GM04504 (cell line): ENCODE results near the gene TBXA2R.
"Not testable (repeated sequence)": the region's sequence is repeated elsewhere in the genome, so short reads cannot be mapped to it uniquely, and the experiment has no call there.

ENCODE experiments used
- DNase-seq: peaks from one replicate; pipeline ENCODE4 v3.0.0-alpha.2; 2012; ENCODE audit warnings: low read depth

Gene TBXA2R

DNA sequence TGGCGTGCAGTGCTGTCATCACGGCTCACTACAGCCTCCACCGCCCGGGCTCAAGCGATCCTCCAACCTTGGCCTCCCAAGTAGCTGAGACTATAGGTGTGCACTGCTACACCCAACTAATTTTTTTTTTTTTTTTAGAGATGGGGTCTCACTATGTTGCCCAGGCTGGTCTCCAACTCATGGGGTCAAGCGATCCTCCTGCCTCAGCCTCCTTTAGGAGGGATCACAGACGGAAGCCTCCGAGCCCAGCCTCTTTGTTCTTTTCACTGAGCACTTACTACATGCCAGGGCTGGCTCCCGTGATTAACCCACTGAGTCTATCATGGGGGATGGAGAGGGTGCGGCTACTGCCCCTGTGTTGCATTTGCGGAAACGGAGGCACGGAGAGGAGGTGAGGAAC, 32.8 kb upstream of the TBXA2R start:
- no peak for DNase-seq

DNA sequence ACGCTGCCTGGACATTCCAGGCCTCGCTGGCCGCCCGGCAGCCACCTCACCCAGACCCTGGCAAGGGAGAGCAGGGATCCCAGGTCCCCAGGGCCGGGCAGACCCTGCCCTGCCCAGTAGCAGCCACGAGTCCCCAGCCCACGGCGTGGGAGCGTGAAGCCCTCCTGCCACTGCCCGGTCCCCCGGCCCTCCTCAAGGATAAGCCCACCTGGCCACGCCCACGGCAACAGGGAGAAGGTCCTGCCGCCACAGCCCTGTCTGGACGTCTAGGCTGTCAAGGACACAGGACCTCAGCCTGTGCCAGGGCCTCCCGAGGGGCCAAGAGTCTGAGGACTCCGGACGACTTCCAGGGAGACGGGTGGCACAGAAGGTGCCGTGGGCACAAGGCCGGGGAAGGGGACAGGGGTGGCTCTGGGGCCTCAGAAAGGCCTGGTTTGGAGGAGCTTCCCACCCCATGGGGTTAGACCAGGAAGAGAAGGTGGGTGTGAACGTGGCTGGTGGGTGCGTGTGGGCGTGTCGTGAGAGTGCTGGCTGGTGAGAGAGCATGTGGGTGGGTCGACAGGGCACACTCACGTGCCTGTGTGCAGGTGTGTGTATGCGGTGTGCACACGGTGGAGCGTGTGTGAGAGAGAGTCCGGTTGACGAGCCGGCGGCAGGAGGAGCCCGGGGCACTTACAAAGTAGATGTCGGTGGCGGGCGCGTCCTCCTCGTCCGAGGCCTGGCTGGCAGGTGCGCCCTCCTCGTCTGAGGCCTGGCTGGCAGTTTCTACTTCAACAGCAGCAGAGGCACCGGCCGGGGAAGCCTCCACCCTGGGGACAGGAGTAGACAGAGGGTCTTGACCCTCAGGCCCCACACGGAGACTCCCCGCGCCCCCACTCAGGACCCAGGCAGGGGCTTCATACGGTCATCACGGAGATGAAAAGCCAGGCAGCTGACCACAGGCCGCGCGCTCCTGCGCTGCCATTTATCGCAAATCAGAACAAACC, 31.8 kb upstream of the TBXA2R start:
- no peak for DNase-seq

DNA sequence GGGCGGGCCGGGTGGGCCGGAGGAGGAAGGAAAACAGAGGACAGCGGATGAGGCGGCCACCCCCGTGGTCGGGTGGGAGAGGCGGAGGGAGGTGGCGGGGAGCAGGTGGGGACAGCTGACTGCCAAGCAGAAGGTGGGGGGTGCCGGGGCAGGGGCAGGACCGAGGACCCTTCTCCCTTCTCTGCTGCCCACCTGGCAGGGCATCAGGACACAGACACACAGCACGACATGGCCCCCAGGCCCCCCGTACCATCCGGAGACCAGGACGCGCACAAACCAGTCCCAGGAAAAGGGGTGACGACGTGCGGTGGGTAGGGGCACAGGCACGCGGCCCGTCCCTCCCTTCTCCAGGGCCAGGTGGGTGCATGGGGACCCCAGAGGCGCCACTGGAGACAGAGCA, 30.9 kb upstream of the TBXA2R start:
- no peak for DNase-seq

DNA sequence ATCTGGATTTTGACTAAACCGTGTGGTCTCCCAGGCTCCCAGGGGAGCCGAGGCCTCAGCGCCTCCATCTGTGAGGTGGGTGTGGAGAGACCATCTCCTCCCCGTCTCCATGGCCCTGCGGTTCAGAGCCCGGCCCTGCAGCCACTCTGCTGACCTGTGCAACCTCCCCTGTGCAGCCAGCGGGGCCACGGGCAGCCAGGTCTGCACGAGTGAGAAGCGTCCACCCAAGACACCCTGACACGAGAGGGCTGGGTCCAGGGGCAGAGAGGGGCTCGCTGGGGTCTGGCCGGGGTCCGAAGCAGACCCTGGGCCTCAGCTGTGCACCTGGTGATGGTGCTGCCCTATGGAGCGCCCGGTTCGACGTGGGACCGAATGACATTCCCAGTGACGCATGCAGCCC, 30.3 kb upstream of the TBXA2R start:
- DNase-seq, result no peak

DNA sequence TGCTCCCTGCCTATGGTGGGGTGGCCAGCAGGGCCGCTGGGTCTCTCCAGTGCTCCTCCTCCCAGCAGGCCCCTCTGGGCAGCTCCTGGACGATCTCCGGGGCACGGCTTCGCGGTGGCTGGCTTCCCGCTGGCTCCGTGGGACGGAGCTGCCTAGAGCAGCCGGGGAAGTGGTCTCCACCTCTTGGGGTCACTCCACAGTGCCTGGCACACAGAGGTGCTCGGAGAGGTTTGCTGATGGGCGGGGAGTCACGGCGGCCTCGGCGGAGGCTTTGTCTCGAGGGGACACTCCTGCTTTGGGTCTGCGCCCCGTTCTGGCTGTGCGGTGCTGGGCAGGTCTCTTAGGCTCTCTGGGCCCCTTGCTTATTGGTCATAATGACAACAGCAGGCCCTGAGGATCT, 29.8 kb upstream of the TBXA2R start:
- DNase-seq, result no peak

DNA sequence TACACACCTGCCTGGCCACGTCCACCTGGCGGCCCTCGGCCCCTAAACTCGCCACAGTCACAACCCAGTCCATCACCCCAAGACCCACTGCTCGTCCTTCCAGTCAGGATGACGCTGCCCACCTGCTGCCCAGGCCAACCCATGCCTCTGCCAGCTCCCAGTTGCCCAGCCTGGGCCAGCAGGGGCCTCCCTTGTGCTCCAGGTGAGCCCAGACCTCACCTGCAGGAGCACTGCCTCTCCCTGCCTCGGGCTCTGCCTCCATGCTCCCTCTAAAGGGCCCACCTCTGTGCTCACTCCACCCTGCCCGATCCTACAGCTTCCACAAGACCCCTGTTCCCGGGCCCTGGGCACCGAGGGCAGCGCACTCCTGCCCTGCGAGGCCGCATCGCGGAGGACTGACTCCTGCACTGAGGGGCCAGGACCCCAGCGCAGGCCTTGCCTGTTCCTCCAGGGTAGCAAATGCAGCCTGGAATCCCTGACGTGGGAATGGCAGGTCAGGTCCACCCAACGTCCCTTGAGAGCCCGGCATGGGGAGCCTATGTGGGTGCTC, 27.9 kb upstream of the TBXA2R start:
- no peak for DNase-seq

DNA sequence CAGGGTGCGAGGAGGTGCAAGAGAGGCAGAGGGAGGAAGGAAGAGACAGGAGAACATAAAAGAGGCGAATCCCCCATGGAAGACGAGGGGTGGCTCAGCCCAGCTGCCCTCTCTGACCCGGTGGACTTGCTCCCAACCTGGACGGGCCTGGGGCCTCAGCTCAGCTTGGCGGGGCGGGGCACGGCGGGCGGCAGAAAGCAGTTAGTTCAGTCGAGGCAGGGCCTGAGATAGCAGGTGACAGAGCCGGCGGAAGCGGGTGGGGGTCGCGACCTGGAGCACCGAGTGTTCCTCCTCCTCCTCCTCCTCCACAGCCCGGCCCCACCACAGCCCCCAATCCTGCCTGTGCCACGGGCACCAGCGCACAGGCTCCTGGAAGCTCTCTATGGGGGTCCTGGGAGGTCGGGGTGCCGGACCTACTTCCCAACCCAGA, 26.9 kb upstream of the TBXA2R start:
- DNase-seq, result no peak

DNA sequence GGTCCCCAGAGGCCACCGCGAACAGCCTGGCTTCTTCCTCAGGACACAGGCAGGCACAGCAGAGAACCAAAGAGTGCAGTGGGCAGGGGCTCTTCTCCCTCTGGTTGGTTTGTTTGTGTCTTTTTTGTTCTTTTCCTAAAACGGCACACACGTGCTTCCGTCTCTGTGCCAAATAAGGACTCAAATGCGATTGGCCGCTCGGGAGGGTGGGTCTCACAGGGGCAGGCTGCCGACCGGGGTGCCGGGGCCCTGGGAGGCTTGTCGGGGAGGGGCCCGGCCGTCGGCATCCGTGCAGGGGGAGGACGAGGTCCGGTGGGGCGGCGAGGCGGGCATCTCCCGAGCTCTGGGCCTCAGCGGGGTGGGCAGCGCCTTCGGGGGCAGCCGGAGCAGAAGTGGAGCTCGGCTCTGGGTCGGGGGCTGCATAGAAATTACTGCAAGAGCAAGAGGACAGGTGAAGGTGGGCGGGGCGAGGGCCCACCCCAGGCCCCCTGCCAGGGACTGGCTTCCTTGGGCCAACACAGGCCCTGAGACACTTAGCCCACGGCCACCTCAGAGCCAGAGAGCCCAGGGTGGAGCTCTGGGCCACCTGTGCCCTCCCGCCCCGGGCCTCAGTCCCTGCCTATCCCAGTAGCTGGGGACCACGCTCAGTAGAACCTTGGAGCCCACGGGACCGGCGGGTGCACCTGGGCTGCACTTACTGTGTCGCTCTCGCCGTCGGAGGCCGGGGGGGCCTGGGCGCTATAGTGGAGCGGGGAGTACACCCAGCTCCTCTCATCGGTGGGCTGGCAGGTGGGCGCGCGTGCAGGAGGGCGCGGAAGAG, 26.3 kb upstream of the TBXA2R start:
- DNase-seq, result no peak

DNA sequence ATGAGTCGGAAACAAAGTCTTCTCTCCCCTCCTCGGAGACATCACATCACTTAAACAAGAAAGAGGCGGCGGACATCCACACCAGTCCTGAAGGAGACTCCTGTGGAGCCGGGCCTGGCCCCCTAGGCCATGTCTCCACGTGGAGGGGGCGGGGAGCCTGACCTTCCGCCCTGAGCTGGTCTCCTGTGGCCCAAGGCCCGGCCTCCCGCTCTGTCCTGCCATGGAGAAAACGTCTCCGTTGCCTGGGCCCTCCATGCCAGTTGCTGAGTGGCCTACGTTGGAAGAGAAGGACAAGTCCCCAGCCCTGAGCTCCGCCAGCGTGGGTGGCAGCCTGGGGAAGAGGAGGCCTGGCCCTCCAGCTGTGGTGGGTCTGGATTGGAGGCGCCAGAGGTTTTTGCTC, 25.4 kb upstream of the TBXA2R start:
- DNase-seq, result no peak

DNA sequence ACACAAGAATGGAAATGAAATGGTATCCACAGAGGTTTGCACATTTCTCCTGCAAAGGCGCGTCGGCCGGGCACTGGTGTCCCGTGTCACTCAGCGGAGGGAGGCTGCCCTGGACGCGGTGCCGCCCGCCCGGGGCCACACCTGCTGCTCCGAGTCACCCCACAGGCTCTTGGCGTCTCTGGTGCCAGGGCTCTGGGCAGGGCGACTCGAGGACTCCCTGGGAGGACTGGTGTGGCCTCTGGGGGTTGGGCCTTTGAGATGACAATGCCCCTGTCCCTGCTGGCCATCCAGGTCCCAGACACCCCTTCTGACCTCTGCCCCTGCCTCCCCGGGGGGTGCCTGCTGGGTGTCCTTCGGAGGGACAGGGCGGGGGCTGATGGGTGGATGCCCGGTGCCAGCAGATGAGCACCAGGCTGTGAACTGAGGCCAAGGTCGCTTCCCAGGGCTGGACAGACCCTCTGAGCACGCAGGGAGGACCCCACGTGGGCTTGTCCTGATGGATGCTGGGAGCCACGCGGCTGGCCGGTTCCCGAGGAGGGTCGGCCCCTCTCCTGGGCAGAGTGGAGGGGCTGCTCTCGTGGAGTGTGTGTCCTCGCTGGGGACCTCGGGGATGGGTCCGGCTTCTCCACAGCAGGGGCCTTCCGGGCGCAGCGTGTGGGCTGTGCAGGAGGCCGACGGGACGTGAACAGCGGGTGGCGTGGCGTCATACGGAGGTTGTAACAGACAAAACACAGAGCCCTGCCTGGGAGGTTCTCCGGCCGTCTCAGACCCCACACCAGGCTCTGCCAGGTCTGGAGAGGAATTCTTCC, 24.6 kb upstream of the TBXA2R start:
- DNase-seq, result no peak

DNA sequence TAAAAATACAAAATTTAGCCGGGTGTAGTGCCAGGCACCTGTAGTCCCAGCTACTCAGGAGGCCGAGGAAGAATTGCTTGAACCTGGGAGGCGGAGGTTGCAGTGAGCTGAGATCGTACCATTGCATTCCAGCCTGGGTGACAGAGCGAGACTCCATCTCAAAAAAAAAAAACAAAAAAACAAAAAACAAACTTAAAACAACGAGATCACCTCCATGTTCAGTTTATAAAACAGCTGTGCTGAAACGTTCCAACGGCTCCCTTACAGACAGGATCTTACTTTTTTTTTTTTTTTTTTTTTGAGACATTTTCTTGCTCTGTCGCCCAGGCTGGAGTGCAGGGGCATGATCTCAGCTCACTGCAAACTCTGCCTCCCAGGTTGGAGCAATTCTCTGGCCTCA, 22.1 kb upstream of the TBXA2R start:
- DNase-seq, result not testable (repeated sequence)

DNA sequence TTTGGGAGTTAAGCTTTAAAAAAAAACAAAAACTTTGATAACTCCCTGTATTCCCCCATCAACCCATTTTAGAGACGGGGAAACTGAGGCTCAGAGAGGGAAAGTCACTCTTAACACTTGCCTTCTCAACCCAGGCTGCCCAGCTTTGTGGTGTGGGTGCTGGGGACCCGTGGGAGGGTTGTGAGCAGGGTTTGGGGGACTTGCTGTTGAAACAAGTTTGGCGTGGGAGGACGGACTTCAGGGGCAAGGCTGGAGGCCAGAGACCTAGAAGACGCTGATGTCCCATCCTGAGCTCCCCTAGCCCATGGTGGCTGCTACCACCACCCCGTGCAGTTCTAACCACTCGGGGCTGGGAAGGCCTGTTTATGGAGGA, 20.7 kb upstream of the TBXA2R start:
- DNase-seq, result no peak

DNA sequence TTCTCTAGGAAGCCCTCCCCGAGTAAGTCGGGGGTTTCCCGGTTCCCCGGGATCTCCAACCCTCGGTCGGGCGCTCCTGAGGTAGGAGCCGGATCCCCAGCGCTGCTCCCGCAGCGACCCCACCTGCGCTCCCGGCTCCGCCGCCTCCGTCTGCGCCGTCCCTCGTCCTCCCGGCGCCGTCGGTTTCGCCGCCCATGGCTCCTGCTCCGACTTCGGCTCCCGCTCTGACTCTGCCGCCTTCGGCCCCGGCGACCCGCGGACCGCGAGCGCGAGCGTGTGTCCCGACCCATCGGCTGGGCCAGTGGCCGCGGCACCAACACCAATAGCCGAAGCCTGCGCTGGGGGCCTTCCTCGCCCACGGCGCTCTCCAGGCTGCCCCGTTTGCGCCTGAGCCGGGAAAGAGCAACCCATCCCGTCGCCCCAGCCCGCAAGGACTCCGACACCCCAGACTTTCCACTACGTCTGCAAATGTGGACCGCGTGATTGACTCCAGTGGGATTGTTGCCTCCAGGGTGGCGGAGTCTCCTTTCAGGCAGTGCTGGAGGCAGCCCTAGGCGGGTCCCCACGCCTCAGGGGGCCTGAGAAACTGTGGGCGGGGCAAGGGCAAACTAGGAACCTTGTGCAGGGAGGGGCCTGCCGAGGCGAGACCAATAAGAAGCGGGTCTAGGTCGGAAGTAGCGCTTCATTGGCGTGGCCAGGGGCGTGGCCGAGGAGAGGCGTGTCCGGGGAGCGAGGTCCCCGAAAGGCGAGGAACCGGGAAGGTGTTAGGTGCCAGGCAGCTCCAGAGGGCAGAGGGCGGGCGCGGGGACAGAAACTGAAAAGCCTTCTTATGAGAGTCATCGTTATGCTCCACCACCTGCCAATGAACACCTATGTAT, 20.0 kb upstream of the TBXA2R start, which contains the start of gene CACTIN:
CACTIN (minus strand) TSS at position 318 of the 878 bp plus-strand sequence; CDS start at position 290, 28 bp downstream.
- peak; percentile 95 for DNase-seq

DNA sequence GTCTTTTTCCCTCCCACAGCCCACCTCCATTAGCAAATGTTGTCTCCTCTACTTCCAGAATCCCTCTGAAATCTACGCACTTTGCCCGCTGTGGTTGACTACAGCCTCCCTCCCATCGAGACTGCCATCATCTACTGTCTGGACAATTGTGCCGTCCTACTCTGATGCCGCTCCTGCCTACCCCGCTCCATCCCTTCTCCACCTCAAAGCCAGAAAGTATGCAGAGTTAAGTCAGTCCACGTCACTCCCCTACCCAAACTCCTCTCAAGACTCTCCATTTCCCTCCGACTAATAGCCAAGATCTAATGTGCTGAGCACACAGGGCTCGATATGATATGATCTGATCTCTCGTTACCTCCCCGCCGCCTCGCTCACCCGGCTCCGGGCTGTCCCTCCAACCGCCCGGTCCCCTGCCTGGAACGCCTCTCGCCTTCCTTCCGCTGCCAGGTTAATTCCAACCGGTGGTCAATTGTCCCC, 19.4 kb upstream of the TBXA2R start:
- no peak for DNase-seq

DNA sequence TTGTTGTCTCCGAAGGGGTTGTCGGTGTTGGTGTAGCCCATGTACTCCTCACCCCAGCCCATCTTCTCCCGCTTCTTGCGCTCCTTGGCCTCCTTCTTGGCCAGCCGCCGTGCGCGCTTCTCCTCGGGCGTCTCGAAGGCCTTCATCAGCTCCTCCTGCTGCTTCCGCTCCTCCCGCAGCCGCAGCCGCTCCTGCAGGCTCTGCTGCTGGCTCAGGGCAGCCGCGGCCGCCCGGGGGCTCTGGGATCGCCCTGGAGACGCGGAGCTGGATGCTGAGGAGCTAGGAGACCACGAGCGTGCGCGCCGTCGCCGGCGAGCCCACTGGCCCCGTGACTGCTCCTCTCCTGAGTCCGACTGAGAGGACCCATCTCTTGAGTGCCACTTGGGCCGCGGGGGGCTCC, 17.0 kb upstream of the TBXA2R start:
- no peak for DNase-seq

DNA sequence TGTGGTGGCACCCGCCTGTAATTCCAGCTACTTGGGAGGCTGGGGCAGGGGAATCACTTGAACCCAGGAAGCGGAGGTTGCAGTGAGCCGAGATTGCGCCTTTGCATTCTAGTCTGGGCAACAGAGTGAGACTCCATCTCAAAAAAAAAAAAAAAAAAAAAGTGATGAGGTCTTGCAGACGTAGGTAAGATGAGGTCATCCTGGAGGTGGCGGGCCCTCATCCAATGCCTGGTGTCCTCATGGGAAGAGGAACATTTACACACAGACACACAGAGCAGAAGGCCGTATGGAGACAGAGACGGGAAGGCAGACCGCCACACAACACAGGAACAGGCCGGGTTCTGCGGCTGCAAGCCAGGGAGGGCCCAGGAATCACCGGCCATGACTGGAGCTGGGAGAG, 15.5 kb upstream of the TBXA2R start:
- DNase-seq, result no peak

DNA sequence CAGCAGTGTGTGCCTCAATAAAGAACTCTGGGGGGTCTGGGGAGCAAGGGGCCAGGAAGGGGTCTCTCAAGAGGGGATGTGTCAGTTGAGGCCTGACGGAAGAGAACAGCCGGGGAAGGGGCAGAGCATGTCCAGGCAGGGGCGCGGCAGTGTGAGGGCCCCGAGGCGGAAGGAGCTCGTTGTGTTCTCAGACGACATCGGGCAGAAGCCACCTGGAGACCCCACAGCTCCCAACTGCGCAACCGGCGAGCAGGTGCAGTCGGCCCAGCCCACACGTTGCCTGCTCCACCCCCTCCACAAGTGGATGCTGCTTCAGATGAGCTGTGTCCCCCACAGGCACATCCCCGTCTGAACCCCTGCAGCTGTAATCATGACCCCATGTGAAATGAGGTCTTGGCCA, 15.0 kb upstream of the TBXA2R start:
- no peak for DNase-seq

DNA sequence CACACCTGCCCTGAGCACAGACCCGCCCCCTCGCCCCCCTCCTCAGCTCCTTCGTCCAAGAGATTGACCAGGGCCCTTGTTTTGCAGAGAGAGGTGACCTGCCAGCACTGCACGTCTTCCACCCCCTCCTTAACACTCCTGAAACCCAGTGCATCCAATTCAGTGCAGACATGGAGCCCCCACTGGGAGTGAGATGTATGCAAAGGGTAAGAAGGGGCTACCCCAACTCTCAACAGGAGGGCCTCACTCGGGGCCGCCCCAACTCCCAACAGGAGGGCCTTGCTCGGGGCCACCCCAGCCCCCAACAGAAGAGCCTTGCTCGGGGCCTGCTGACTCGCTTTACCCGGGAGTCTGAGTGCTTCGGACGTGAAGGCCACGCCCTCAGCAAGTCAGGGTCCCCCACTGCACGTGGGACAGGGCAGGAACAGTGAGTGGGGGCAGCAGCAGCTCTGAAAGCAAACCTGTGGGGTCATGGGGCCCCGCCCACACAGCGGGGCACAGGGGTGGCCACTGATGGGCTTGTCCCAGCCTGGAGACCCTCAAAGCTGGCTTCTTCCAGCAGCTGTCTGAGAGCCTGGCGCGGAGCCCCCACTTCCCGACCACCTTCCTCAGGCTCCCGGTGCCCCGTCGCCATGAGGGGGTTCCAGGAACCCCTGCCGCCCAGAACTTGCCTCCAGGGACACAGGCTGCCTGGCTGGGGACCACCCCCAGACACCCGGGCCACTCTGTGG, 14.3 kb upstream of the TBXA2R start:
- no peak for DNase-seq

DNA sequence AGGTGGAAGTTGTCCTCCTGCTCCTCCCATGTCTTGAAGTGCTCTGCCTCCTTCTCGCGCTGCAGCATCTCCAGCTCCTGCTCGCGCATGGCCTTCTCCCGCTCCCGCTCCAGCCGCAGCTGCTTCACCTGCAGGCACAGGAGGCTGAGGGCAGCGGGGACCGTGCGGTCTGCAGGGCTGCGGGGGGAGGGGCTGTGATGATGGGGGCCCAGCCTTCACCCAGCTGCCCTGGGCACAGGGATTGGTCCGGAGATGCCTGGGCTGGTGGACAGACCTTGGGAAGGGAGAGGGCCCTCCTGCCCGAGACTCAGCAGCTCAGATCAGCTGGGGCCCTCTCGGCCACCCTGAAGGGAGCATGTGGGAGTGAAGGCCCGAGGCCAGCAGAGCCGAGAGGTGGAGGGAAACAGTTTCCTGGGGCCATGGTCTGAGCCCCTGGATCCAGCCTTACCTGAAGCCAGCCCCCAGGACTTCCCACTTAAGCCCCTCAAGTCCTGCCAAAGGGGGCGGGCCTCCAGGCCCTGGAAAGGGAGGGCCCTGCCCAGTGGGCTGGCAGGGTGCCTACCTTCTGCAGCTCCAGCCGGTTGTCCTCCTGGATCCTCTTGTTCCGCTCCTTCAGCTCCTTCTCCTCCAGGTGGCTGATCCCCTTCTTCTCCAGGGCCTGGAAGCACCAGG, 13.6 kb upstream of the TBXA2R start:
- DNase-seq, result no peak
